C4-2B (cell line): ENCODE results near the gene NKX3-2.

Experiments
- H3K27ac ChIP-seq: fragments of 450-650 bp; 2 replicates; pipeline ENCODE4 v1.5.1; 2017
- ZFX ChIP-seq: fragments of 450-650 bp; IDR thresholded peaks from 2 replicates; pipeline ENCODE4 v1.6.1; 2017
- TF ChIP-seq, protein P1 (sequence below): fragments of 450-650 bp; conservative IDR thresholded peaks from 2 replicates; pipeline ENCODE4 v1.5.1; 2017; ENCODE audit warnings: mild to moderate bottlenecking

Gene NKX3-2

DNA sequence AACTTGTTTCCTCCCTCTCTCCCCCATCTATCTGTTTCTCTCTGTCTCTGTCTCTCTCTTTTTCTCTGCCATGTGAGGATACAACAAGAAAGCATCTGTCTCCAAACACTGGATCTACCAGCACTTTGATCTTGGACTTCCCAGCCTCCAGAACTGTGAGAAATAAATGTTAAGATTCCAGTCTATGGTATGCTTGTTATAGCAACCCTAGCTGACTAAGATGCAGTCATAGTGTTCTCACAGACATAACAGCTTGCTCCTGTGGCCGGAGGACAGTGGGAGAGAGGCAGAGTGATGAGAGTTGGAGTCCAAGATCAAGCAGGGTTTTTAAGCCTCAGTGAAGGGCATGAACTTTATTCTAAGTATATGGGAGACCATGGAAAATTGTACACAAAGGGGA, 8.8 kb upstream of the NKX3-2 start:
- no peak overlapping the region for H3K27ac ChIP-seq
- TF ChIP-seq, protein P1, sequence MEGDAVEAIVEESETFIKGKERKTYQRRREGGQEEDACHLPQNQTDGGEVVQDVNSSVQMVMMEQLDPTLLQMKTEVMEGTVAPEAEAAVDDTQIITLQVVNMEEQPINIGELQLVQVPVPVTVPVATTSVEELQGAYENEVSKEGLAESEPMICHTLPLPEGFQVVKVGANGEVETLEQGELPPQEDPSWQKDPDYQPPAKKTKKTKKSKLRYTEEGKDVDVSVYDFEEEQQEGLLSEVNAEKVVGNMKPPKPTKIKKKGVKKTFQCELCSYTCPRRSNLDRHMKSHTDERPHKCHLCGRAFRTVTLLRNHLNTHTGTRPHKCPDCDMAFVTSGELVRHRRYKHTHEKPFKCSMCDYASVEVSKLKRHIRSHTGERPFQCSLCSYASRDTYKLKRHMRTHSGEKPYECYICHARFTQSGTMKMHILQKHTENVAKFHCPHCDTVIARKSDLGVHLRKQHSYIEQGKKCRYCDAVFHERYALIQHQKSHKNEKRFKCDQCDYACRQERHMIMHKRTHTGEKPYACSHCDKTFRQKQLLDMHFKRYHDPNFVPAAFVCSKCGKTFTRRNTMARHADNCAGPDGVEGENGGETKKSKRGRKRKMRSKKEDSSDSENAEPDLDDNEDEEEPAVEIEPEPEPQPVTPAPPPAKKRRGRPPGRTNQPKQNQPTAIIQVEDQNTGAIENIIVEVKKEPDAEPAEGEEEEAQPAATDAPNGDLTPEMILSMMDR: no peak
- TF ChIP-seq ZFX: no peak

DNA sequence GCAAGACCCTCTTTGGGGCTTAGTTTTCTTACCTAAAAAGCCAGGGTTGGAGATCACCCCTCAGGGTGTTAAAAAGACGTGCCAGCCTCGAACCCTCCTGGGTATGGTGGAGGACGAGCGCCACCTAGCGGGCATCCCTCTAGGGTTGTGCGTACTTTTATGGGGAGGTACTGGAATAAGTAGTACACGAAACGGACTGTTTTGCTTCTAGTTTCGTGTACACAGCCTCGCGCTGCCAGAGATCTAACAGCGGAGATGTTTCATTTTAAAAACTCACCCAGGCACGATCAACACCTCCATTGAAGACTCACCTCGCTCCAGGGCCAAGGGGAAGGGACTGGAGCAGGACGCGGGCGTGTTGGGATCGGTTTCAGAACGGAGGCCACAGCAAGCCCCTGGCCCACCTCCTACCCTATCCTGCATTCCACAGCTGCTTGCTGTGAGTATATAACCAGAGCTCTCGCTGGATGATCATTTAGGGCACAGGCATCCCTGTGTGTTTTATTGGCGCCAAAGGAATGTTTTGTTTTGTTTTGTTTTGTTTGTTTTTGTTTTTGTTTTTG, 4.8 kb upstream of the NKX3-2 start:
- no peak for TF ChIP-seq ZFX
- TF ChIP-seq, protein P1: peak; percentile 84
- no peak overlapping the region for H3K27ac ChIP-seq

DNA sequence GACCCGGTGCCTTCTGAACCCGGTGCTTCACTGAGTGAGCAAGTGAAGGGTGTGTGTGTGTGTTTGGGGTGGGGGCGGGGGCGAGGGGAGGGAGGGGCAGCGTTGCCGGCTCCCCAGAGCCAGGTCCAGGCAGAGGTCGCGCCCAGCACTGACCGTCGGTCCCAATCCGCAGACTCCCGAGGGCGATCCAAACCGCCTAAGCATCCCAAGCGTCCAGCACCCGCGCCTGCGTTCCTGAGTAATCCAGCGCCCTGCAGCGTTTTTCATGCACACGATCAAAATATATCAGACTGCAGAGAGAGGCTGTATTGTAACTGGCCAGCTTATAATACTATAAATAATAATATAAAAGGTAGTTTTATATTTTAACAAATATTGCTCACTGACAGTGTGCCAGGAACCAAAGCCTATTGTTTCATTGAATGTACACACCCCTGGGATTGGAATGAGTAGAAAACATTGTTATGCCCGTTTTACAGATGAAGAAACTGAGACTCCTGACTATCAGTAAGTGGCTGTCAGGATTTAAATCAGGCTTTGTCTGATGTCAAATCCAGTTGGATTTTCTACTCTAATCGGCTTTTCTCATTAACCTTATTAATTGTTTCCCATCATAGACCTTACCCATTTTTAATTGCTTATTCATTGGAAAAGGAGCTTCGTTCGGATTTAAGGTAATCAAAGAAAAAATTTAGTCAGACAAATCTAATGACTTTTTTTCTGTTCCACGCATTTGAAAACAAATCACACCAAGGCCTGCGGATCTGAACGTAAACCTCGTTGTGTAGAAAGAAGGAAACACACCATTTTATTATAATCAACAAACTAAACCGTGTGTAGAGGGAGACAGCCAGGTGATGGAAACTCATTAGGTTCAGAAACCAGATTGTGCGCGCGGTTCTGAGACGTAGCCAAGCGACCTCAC, 4.0 kb upstream of the NKX3-2 start:
- TF ChIP-seq ZFX: no peak
- TF ChIP-seq, protein P1: no peak
- H3K27ac ChIP-seq: no peak overlapping the region

DNA sequence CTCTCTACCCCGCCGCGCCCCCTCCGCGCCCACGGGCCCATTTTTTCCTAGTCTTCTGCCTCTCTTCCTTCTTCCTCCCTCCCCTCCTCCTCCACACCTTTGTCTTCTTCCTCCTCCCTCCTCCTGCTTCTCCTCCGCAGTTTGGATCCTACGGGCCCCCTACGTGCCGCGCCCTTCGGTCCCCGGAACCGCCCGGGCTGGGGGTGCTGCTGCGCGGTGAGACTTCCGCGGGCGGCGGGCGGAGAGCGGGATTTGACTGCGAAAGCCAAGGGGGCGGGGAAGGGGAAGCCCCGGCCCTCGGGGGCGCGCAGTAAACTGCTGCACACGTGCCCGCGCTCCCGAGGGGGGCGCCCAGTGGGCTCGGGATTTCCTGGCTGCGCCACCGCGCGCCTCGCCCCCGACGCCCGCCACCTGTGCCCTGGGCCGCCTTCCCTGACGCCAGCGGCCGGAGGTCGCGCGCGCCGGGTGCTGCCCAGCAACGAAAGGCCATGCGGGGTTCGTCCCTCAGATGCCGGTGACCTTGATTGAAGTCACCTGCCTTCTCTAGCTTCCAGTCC, 3.3 kb upstream of the NKX3-2 start:
- TF ChIP-seq, protein P1: no peak
- no peak for TF ChIP-seq ZFX
- H3K27ac ChIP-seq: no peak overlapping the region

DNA sequence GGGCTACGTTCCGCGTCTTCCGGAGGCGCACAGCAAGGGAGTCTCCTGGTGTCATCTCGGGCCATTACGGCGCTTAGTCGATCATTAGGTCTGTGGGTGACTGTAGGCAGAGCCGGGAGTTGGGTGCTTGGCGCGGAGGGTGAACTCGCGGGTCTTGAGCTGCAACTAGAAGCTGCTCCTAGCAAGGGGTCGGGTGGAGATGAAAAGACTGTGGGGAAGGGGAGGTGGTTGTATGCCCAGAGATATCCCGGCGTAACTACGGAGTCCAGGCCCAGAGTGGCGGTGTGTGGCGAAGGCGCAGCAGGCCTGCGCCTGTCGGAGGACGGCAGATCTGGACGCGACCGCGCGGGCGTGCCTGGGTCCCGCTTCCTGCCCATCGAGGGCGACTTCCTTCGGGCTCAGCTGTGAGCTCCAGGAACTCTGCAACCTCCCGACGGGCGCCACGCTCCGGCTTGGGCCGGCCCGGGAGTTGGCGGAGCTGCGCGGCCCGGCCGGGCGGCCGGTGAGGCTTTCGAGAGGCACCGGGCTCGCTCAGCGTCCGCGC, 2.7 kb upstream of the NKX3-2 start:
- H3K27ac ChIP-seq: no peak overlapping the region
- TF ChIP-seq ZFX: no peak
- TF ChIP-seq, protein P1: no peak

DNA sequence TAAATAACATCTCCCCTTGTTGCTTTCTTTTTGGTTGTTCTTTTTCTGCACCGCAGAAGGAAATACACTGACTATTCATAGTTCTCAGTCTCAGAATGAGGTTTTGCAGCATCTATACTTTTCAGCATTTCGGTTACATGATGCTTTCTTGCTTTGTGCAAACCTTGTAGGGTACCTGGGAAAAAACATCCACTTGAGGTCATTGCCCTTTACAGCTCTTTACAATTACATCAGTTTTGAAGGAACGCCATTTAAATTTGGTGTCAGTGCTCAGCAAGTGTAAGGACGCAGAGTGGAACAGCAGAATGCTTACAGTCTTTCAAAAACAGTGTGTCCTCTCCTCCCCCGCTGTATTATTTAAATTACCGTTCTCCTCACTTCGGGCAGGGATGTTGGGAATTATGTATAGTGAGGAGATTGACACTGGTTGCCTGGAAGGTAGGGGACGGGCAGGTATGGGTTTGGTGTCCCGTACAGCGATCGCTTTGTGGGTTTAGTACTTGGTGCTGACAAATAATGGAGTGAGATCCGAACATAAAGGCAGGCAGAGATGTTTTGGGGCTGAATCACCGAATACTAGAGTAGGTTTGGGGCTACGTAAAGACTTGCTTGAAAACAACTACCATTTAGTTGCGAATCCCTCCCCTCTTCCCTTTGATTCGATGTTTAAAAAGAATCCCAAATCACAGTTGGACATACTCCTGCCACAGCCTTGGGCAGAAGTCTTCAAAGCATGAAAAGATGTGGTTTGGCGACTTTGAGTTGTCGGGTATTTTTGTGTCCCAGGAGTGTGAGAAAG, 2.0 kb upstream of the NKX3-2 start:
- no peak overlapping the region for H3K27ac ChIP-seq
- no peak for TF ChIP-seq ZFX
- TF ChIP-seq, protein P1: no peak
